ENCODE results near the gene ACR.
"Not testable (repeated sequence)": the region's sequence is repeated elsewhere in the genome, so short reads cannot be mapped to it uniquely, and the experiment has no call there.

Gene ACR

GRCh38 chr22:50732681-50733080, 5.3 kb upstream of the ACR start:
- Histone ChIP-seq H3K4me1 (ENCODE audit: control insufficient read depth, insufficient read depth, low read length, poor library complexity, severe bottlenecking) (peaks cover 3% of the 10 kb centered on the region), H3K4me3 (ENCODE audit: insufficient read depth, low read depth, low read length, poor library complexity, severe bottlenecking) (no peak overlapping the region), H3K27ac (ENCODE audit: insufficient read depth, low read length, poor library complexity, severe bottlenecking) (no peak overlapping the region), H3K9me3 (ENCODE audit: control insufficient read depth, low read length) (no peaks in the 10 kb centered on the region), H3K27me3 (replicated peaks; ENCODE audit: control insufficient read depth, insufficient read depth, low read length, poor library complexity, severe bottlenecking) (no peaks in the 10 kb centered on the region), H3K36me3 (ENCODE audit: control insufficient read depth, insufficient read depth, low read length) (no peaks in the 10 kb centered on the region)
- DNase-seq: no peak

GRCh38 chr22:50733521-50734342, 4.3 kb upstream of the ACR start:
- no peak for DNase-seq
- no peak overlapping the region for H3K27ac ChIP-seq (ENCODE audit: insufficient read depth, low read length, poor library complexity, severe bottlenecking)
- no peaks in the 10 kb centered on the region for H3K9me3 ChIP-seq (ENCODE audit: control insufficient read depth, low read length)
- H3K4me1 ChIP-seq (ENCODE audit: control insufficient read depth, insufficient read depth, low read length, poor library complexity, severe bottlenecking): peaks cover 3% of the 10 kb centered on the region
- no peak overlapping the region for H3K4me3 ChIP-seq (ENCODE audit: insufficient read depth, low read depth, low read length, poor library complexity, severe bottlenecking)
- no peaks in the 10 kb centered on the region for H3K36me3 ChIP-seq (ENCODE audit: control insufficient read depth, insufficient read depth, low read length)
- H3K27me3 ChIP-seq (replicated peaks; ENCODE audit: control insufficient read depth, insufficient read depth, low read length, poor library complexity, severe bottlenecking): no peaks in the 10 kb centered on the region

DNA sequence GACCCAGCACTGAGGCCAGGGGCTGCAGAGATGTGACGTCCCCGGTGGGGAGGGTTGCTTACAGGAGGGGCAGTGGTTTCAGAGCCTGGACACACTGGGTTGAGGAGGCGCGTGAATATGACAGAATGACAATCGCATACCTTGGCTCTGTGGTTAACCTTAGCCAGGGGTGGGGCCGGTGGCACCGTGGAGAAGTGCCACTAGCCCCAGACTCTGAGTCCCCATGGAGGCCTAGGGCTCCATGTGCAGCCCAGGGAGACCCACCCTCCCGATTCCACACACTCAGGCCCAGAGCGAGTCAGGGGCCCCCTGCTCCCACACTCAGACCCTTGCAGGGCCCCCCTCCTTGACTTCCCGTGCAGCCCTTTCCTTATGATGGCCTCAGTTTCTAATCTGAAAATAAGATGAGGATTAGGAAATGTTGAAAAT, 3.6 kb upstream of the ACR start:
- no peak for DNase-seq
- H3K4me1 ChIP-seq (ENCODE audit: control insufficient read depth, insufficient read depth, low read length, poor library complexity, severe bottlenecking): peaks cover 3% of the 10 kb centered on the region
- no peak overlapping the region for H3K4me3 ChIP-seq (ENCODE audit: insufficient read depth, low read depth, low read length, poor library complexity, severe bottlenecking)
- H3K27me3 ChIP-seq (replicated peaks; ENCODE audit: control insufficient read depth, insufficient read depth, low read length, poor library complexity, severe bottlenecking): no peaks in the 10 kb centered on the region
- no peak overlapping the region for H3K27ac ChIP-seq (ENCODE audit: insufficient read depth, low read length, poor library complexity, severe bottlenecking)
- no peaks in the 10 kb centered on the region for H3K36me3 ChIP-seq (ENCODE audit: control insufficient read depth, insufficient read depth, low read length)
- H3K9me3 ChIP-seq (ENCODE audit: control insufficient read depth, low read length): no peaks in the 10 kb centered on the region

DNA sequence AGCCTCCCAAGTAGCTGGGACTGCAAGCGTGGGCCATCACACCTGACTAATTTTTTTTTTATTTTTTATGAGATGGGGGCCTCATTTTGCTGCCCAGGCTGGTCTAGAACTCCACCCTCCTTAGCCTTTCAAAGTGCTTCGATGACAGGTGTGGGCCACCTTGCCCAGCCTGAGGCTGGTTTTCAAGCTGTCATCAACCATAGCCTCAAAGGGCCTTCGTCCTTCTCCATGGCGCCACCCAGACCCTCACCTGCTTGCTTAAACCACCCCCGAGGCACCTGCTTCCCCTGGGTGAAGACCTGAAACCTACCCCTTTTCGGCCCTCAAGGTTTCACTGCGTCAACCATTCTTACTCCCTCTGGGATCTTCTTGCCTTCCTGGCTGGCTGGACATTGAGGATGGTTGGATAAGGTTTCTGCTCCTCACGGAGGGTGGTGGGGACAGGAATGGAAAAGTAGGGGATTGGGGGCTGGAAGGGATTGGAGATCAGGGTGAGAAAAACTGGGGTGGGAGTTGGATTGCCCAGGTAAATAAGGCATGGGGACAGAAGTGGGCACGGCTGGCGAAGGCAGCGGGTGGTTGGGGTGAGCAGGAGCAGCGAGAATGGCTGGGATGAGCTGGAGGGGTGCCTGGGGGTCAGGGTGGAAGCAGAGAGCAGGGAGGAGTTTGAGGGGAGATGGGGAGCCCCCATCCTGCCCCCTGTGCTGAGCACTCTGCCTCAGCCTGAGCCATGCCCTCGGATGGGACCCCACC, 2.8 kb upstream of the ACR start:
- no peaks in the 10 kb centered on the region for H3K27me3 ChIP-seq (replicated peaks; ENCODE audit: control insufficient read depth, insufficient read depth, low read length, poor library complexity, severe bottlenecking)
- no peaks in the 10 kb centered on the region for H3K36me3 ChIP-seq (ENCODE audit: control insufficient read depth, insufficient read depth, low read length)
- H3K27ac ChIP-seq (ENCODE audit: insufficient read depth, low read length, poor library complexity, severe bottlenecking): no peak overlapping the region
- no peak for DNase-seq
- H3K4me1 ChIP-seq (ENCODE audit: control insufficient read depth, insufficient read depth, low read length, poor library complexity, severe bottlenecking): peaks cover 3% of the 10 kb centered on the region
- no peak overlapping the region for H3K4me3 ChIP-seq (ENCODE audit: insufficient read depth, low read depth, low read length, poor library complexity, severe bottlenecking)
- no peaks in the 10 kb centered on the region for H3K9me3 ChIP-seq (ENCODE audit: control insufficient read depth, low read length)

DNA sequence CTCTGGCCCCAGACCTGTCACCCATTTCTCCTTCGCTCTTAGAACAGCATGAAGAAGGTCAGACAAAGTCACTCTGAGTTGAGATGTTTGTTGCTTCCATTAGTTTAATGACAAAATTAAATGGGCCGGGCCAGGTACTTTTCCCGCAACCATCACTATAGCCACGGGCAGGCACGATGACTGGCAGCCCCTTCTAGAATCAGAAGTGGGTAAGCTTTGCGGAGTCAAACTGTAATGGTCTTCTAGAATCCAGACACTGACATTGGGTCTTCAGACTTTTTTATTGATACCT, 2.3 kb upstream of the ACR start:
- Histone ChIP-seq H3K27me3 (replicated peaks; ENCODE audit: control insufficient read depth, insufficient read depth, low read length, poor library complexity, severe bottlenecking) (no peaks in the 10 kb centered on the region), H3K9me3 (ENCODE audit: control insufficient read depth, low read length) (no peaks in the 10 kb centered on the region), H3K27ac (ENCODE audit: insufficient read depth, low read length, poor library complexity, severe bottlenecking) (no peak overlapping the region)

DNA sequence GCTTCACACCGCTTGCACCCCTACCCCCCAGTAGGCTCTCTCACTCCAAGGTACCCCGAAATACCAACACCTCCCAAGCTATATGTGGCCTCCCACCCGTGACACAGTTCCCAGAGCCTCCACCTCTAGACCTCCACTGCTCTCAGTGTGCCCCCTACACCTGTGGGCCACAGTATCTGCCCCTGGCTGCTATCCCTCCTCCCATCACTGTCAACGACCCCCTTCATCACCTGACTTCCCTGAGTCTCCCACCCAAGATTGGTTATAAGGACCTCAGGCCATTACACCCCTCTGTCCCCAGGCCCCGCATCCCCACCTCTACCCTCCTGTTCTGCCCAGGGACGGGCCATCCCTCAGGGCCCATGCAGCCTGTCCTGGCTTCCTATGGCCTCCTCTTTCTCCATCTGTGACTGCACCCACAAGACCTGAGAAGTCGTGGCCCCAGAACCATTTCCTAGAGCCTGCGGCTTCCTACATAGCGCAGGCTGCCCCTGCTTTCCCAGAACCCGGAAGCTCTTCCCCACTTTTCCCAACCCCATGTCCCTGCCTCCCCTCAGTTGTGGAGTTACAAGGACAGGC, 734 bp downstream of the ACR start:
- H3K27ac ChIP-seq (ENCODE audit: insufficient read depth, low read length, poor library complexity, severe bottlenecking): no peak overlapping the region
- no peak overlapping the region for H3K4me3 ChIP-seq (ENCODE audit: insufficient read depth, low read depth, low read length, poor library complexity, severe bottlenecking)
- no peaks in the 10 kb centered on the region for H3K36me3 ChIP-seq (ENCODE audit: control insufficient read depth, insufficient read depth, low read length)
- no peaks in the 10 kb centered on the region for H3K9me3 ChIP-seq (ENCODE audit: control insufficient read depth, low read length)
- no peak for DNase-seq
- H3K27me3 ChIP-seq (replicated peaks; ENCODE audit: control insufficient read depth, insufficient read depth, low read length, poor library complexity, severe bottlenecking): no peaks in the 10 kb centered on the region
- H3K4me1 ChIP-seq (ENCODE audit: control insufficient read depth, insufficient read depth, low read length, poor library complexity, severe bottlenecking): no peaks in the 10 kb centered on the region

More for the DNA sequence above, 2.3 kb upstream of the ACR start:
- Histone ChIP-seq H3K36me3 (ENCODE audit: control insufficient read depth, insufficient read depth, low read length) (no peaks in the 10 kb centered on the region), H3K4me1 (ENCODE audit: control insufficient read depth, insufficient read depth, low read length, poor library complexity, severe bottlenecking) (peaks cover 3% of the 10 kb centered on the region), H3K4me3 (ENCODE audit: insufficient read depth, low read depth, low read length, poor library complexity, severe bottlenecking) (no peak overlapping the region)
- no peak for DNase-seq

GRCh38 chr22:50739279-50739691, 1.3 kb downstream of the ACR start:
- H3K9me3 ChIP-seq (ENCODE audit: control insufficient read depth, low read length): no peaks in the 10 kb centered on the region
- no peaks in the 10 kb centered on the region for H3K36me3 ChIP-seq (ENCODE audit: control insufficient read depth, insufficient read depth, low read length)
- no peak overlapping the region for H3K27ac ChIP-seq (ENCODE audit: insufficient read depth, low read length, poor library complexity, severe bottlenecking)
- H3K4me1 ChIP-seq (ENCODE audit: control insufficient read depth, insufficient read depth, low read length, poor library complexity, severe bottlenecking): no peaks in the 10 kb centered on the region
- H3K27me3 ChIP-seq (replicated peaks; ENCODE audit: control insufficient read depth, insufficient read depth, low read length, poor library complexity, severe bottlenecking): no peaks in the 10 kb centered on the region
- no peak for DNase-seq
- H3K4me3 ChIP-seq (ENCODE audit: insufficient read depth, low read depth, low read length, poor library complexity, severe bottlenecking): no peak overlapping the region

DNA sequence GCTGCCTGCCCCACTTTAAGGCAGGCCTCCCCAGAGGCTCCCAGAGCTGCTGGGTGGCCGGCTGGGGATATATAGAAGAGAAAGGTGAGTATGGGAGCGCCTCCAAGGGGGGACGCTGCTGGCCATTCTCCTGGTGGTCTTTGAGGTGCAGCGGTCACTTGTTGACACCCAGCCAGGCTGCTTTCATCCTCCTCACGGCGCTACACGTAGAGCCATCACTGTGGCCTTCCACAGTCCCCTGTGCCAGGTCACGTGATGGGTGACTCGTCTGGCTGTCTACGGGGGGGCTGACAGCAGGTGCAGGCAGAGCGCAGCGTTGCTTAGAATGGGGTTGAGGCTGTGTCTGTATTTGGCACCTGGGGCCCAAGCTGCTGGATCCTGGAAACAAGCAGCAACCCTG, 1.9 kb downstream of the ACR start:
- Histone ChIP-seq H3K36me3 (ENCODE audit: control insufficient read depth, insufficient read depth, low read length) (no peaks in the 10 kb centered on the region), H3K27me3 (replicated peaks; ENCODE audit: control insufficient read depth, insufficient read depth, low read length, poor library complexity, severe bottlenecking) (no peaks in the 10 kb centered on the region), H3K9me3 (ENCODE audit: control insufficient read depth, low read length) (no peaks in the 10 kb centered on the region), H3K4me3 (ENCODE audit: insufficient read depth, low read depth, low read length, poor library complexity, severe bottlenecking) (no peak overlapping the region), H3K27ac (ENCODE audit: insufficient read depth, low read length, poor library complexity, severe bottlenecking) (no peak overlapping the region), H3K4me1 (ENCODE audit: control insufficient read depth, insufficient read depth, low read length, poor library complexity, severe bottlenecking) (no peaks in the 10 kb centered on the region)
- DNase-seq: no peak

GRCh38 chr22:50740714-50741113, 2.7 kb downstream of the ACR start:
- not testable (repeated sequence) for H3K4me3 ChIP-seq (ENCODE audit: insufficient read depth, low read depth, low read length, poor library complexity, severe bottlenecking); H3K4me1 ChIP-seq (ENCODE audit: control insufficient read depth, insufficient read depth, low read length, poor library complexity, severe bottlenecking); H3K36me3 ChIP-seq (ENCODE audit: control insufficient read depth, insufficient read depth, low read length); H3K9me3 ChIP-seq (ENCODE audit: control insufficient read depth, low read length); DNase-seq; H3K27ac ChIP-seq (ENCODE audit: insufficient read depth, low read length, poor library complexity, severe bottlenecking); H3K27me3 ChIP-seq (replicated peaks; ENCODE audit: control insufficient read depth, insufficient read depth, low read length, poor library complexity, severe bottlenecking)

- not testable (repeated sequence) for H3K9me3 ChIP-seq (ENCODE audit: control insufficient read depth, low read length); H3K36me3 ChIP-seq (ENCODE audit: control insufficient read depth, insufficient read depth, low read length); H3K27me3 ChIP-seq (replicated peaks; ENCODE audit: control insufficient read depth, insufficient read depth, low read length, poor library complexity, severe bottlenecking); H3K4me3 ChIP-seq (ENCODE audit: insufficient read depth, low read depth, low read length, poor library complexity, severe bottlenecking); H3K4me1 ChIP-seq (ENCODE audit: control insufficient read depth, insufficient read depth, low read length, poor library complexity, severe bottlenecking); H3K27ac ChIP-seq (ENCODE audit: insufficient read depth, low read length, poor library complexity, severe bottlenecking); DNase-seq
Measured at GRCh38 chr22:50744424-50744823, 6.4 kb downstream of the ACR start.

Data from effector memory CD4-positive, alpha-beta T cell (primary cell).